Adrenal gland (tissue), 12 donors: ENCODE data around the gene REM2. TPM values are rescaled to one million over a fixed set of nuclear protein-coding genes. Genes with fewer than 3 reads are reported as not detected.

Experiments used
- DNase-seq, 7 donors: peaks; one replicate each; pipeline ENCODE4 v3.0.0-alpha.2; 2019 to 2020
- H3K27ac ChIP-seq, 5 donors: fragments of 200-600 bp; sonication (generic) in 4 of 5; 1 replicate in 3 of 5; 2 replicates in 2 of 5; pipeline versions ENCODE4 v1.5.1 to v1.8.0; 2016 to 2020; ENCODE audit warnings: mild to moderate bottlenecking in 1 of 5
- H3K27me3 ChIP-seq: fragments of 200-600 bp; 2 replicates; pipeline ENCODE4 v1.8.0; 2021
- H3K36me3 ChIP-seq, 2 donors: fragments of 200-600 bp; replicated peaks in 1 of 2; 1 replicate in 1 of 2; 2 replicates in 1 of 2; pipeline versions ENCODE4 v1.5.1 to v1.8.0; 2018 to 2022
- H3K4me1 ChIP-seq, 2 donors: fragments of 200-600 bp; replicated peaks in 1 of 2; 1 replicate in 1 of 2; 2 replicates in 1 of 2; pipeline versions ENCODE4 v1.5.1 to v1.8.0; 2018 to 2021
- H3K4me3 ChIP-seq, 4 donors: fragments of 200-600 bp; sonication (generic) in 3 of 4; one replicate each; pipeline ENCODE4 v1.5.1; 2016 to 2018
- H3K9me3 ChIP-seq, 3 donors: fragments of 200-600 bp; sonication (generic) in 1 of 3; replicated peaks in 1 of 3; 1 replicate in 2 of 3; 2 replicates in 1 of 3; pipeline versions ENCODE4 v1.5.1 to v1.8.0; 2016 to 2021
- POLR2A ChIP-seq, 2 donors: fragments of 450-650 bp; IDR thresholded peaks; one replicate each; pipeline ENCODE4 v1.6.1; 2017; ENCODE audit warnings: antibody characterized with exemption in 2 of 2, mild to moderate bottlenecking in 2 of 2, moderate library complexity in 1 of 2
- WGBS, 4 donors: extraction: QIAGEN DNeasy Blood & Tissue Kit in 2 of 4; methylation state at CpG; one replicate each; pipeline versions ENCODE4 v1.1.5 to v1.1.7; 2013 to 2017; 5-methylcytosine and 5-hydroxymethylcytosine counted together
- intact Hi-C, 2 donors: fragments of 100-400 bp; cut with DNase I; formaldehyde crosslinking; loops; one replicate each; pipeline versions ENCODE4 v1.14.1 to v1.15.0; 2022 to 2023
- polyA plus RNA-seq, 3 donors: library from polyadenylated mRNA; stranded (reverse); fragments of 200-250 nt in 2 of 3; fragments of 350-450 nt in 1 of 3; fragmentation: Illumina TruSeq in 1 of 3; extraction: RNeasy Lipid Tissue Mini Kit (QIAGEN cat#74804) in 1 of 3; gene quantifications; one replicate each; pipeline ENCODE4 v1.2.3, GENCODE V29; 2013 to 2014
- total RNA-seq, 9 donors: library from RNA; depleted of rRNA in 4 of 9; stranded (reverse); fragments of >200 nt in 4 of 9; fragments of 120-200 nt in 1 of 9; fragmentation: NEBNext Ultra II Directional in 1 of 9; extraction: Animal tissue kit (Norgen Biotek cat#: 25700) in 1 of 9; gene quantifications; one replicate each; pipeline versions ENCODE4 v1.1.0 to v1.2.4, GENCODE V29; 2013 to 2023
- TF ChIP-seq, protein P1 (sequence below), 6 experiments: fragments of 450-650 bp in 4 of 6; fragments of 200-600 bp in 2 of 6; sonication (generic) in 1 of 6; IDR thresholded peaks; 1 replicate in 5 of 6; 2 replicates in 1 of 6; pipeline versions ENCODE4 v1.5.1 to v1.8.0; 2016 to 2021; ENCODE audit warnings: antibody characterized with exemption in 6 of 6, mild to moderate bottlenecking in 2 of 6, moderate library complexity in 1 of 6
- donor health status: healthy with polysubstance abuse.
- donor health status: Bipolar disorder and iron deficiency.
- donor health status: DM: yes; HTN: yes; CAD: no.
- donor health status: DM: no; HTN: no; CAD: no.
- donor health status: DM: no; HTN: no; CAD: no.
- donor health status: DM: yes; HTN: yes; CAD: no.

REM2 gene
- total and polyA plus RNA-seq, 12 donors = 0.09 to 1.2 (median 0.26) TPM; not detected in 4

DNA sequence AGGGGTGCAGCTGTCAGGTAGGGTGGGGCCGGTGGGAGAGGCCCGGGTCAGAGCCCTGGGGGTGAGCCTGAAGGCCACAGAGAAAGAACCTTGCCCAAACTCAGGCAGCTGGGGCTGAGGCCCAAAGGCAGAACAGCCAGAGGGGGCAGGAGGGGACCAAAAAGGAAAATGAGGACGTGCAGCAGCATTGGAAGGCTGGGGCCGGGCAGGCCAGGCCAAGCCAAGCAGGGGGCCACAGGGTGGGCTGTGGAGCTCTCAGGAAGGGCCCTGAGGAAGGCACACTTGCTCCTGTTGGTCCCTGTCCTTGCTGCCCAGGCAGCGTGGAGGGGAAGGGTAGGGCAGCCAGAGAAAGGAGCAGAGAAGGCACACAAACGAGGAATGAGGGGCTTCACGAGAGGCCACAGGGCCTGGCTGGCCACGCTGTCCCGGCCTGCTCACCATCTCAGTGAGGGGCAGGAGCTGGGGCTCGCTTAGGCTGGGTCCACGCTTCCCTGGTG, 36.2 kb upstream of the REM2 start:
- no peaks in the 10 kb centered on the region for H3K9me3 ChIP-seq
- no peak overlapping the region for H3K4me3 ChIP-seq
- H3K4me1 ChIP-seq = peaks cover 5 to 43% of the 10 kb centered on the region in 2 donors
- intact Hi-C loops = no loop called here
- TF ChIP-seq, protein P1, sequence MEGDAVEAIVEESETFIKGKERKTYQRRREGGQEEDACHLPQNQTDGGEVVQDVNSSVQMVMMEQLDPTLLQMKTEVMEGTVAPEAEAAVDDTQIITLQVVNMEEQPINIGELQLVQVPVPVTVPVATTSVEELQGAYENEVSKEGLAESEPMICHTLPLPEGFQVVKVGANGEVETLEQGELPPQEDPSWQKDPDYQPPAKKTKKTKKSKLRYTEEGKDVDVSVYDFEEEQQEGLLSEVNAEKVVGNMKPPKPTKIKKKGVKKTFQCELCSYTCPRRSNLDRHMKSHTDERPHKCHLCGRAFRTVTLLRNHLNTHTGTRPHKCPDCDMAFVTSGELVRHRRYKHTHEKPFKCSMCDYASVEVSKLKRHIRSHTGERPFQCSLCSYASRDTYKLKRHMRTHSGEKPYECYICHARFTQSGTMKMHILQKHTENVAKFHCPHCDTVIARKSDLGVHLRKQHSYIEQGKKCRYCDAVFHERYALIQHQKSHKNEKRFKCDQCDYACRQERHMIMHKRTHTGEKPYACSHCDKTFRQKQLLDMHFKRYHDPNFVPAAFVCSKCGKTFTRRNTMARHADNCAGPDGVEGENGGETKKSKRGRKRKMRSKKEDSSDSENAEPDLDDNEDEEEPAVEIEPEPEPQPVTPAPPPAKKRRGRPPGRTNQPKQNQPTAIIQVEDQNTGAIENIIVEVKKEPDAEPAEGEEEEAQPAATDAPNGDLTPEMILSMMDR (IDR thresholded peaks at IDR 0.05) = no peak
- no peak for TF ChIP-seq POLR2A (IDR thresholded peaks at IDR 0.05)
- H3K27me3 ChIP-seq = no peaks in the 10 kb centered on the region
- H3K27ac ChIP-seq = peak overlapping the region in 2 of 5 donors; percentile 26 to 36
- WGBS, 4 donors = 68 to 84% (median 78%) methylated on average over 10 to 11 of the region's 11 CpGs
- DNase-seq = no peak
- peaks cover 0 to 50% of the 10 kb centered on the region in 2 donors for H3K36me3 ChIP-seq

DNA sequence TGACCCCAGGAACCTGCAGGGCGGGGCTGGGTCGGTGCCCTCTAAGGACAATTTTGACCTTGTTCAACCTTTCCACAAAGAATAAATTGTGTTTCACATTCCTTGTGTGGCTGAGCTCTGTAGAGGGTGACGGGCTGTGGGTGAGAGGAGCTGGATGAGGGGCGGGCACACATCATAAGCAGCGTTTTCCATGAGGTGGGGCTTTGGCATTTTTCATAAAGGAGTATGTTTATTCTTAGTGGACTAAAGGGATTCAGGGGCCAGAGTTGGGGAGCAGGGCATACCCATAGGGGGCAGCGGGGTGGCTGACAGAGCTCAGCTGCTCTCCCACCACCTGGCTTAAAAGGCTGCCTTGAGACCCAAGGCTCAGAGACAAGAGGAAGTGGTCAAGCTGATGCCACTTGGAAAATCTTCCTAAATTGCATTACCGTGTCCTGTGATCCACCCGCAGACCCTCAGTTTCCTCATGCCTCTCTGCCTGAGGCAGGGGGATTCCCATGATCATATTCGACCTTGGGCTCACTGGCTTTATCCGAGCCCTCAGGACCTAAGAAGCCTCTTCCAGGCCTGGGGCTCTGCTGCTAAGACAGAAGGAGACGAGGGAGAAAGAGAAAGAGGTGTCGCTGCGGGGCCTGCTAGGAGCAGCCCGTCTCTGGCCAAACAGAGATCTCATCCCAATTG, 35.2 kb upstream of the REM2 start:
- Histone ChIP-seq H3K27ac (peak overlapping the region in 2 of 5 donors; percentile 76 to 84), H3K36me3 (peaks cover 0 to 41% of the 10 kb centered on the region in 2 donors), H3K27me3 (no peaks in the 10 kb centered on the region), H3K9me3 (no peaks in the 10 kb centered on the region), H3K4me3 (no peak overlapping the region), H3K4me1 (peaks cover 5 to 46% of the 10 kb centered on the region in 2 donors)
- 49 to 66% (median 58%) methylated on average over 7 to 14 of the region's 14 CpGs for WGBS, 4 donors
- DNase-seq = peak in 1 of 7 donors; percentile 22
- TF ChIP-seq, protein P1 (IDR thresholded peaks at IDR 0.05) = no peak
- no peak for TF ChIP-seq POLR2A (IDR thresholded peaks at IDR 0.05)
- intact Hi-C loops = no loop called here

DNA sequence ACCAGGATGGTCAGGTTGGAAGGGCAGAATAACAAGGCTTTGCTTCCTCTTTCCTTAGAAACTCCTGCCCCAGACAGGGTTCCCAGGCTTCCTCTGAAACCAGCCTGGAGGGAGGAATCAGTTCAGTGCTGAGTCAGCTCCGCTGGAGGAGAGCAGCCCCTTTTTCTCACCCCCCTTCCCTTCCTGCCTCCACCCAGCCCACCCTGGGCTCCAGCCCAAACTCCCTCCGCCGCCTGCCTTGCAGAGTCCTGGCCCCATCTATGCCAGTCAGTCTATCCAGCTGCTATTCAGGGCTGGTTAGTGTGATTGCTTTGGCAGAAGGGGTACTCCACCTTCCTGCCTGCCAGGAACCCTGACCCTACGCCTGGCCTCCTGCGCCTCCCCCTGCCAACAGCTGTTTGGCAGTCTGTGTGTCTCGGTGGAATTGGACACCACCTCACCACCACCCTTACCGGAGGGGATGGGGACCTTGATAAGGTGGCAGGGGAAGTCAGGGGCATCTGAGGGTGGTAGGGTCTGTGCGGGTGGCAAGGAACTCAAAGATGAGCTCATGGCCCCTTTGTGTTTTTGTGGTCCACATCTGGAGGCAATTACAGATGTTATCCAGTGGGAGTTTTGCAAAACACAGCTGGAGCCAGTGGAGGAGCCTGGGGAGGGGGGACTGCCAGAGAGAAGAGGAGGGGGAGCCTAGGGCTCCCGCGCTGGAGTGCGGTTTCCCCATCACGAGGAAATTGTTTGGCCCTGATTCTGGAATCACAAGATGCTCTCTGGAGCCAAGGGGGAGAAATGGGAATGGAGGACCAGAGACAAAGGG, 34.5 kb upstream of the REM2 start:
- H3K36me3 ChIP-seq = peaks cover 0 to 33% of the 10 kb centered on the region in 2 donors
- DNase-seq = peak in 5 of 7 donors; percentile 34 to 61 (median 51)
- TF ChIP-seq POLR2A (IDR thresholded peaks at IDR 0.05) = no peak
- TF ChIP-seq, protein P1 (IDR thresholded peaks at IDR 0.05) = no peak
- H3K9me3 ChIP-seq = no peaks in the 10 kb centered on the region
- intact Hi-C loops = no loop called here
- H3K4me1 ChIP-seq = peaks cover 5 to 53% of the 10 kb centered on the region in 2 donors
- no peak overlapping the region for H3K4me3 ChIP-seq
- 25 to 43% (median 35%) methylated on average over 12 of the region's 12 CpGs for WGBS, 4 donors
- peak overlapping the region in 2 of 5 donors; percentile 76 to 84 for H3K27ac ChIP-seq
- H3K27me3 ChIP-seq = no peaks in the 10 kb centered on the region

DNA sequence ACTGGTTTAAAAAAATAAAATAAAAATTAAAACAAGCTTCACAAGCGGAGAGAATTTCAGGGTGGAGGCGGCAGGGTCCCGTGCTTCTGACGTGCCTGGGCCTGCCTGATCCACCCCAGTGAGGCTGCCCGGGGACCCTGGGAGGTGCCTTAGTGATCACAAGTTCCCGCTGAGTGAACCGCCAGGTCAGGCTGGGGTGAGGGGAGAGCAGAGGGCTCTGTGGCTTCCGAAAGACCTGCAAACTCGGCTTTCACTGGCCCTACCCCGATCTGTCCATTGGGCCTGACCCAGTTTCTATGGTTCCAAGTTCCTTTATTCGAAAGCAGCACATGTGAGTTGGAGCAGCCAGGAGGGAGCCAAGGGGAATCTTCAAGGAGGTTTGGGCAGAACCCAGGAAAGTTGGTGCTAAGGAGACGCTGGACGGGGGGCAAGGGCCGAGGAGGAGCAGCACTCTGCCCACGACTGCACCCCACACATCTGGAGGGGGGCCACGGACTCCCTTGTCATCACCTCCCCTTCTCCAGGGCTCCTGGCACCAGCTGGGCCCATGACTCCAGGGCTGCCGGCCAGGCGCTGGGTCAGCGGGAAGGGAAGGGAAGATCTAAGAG, 33.7 kb upstream of the REM2 start:
- intact Hi-C loops = no loop called here
- Histone ChIP-seq H3K9me3 (no peaks in the 10 kb centered on the region), H3K27ac (peak overlapping the region in 3 of 5 donors; percentile 37 to 84 (median 76)), H3K36me3 (peaks cover 0 to 26% of the 10 kb centered on the region in 2 donors), H3K27me3 (no peaks in the 10 kb centered on the region), H3K4me3 (no peak overlapping the region), H3K4me1 (peaks cover 5 to 54% of the 10 kb centered on the region in 2 donors)
- DNase-seq = peak in 4 of 7 donors; percentile 29 to 49 (median 36)
- TF ChIP-seq, protein P1 (IDR thresholded peaks at IDR 0.05) = no peak
- no peak for TF ChIP-seq POLR2A (IDR thresholded peaks at IDR 0.05)
- WGBS, 4 donors = 68 to 82% (median 74%) methylated on average over 10 to 19 of the region's 19 CpGs
